ENCODE measurements around the gene RNF141. TPM values are rescaled to one million over a fixed set of nuclear protein-coding genes. Genes with fewer than 3 reads are reported as not detected.
A peak's percentile ranks its signal among the peaks of the same experiment; 100 is the strongest.

Gene RNF141
- polyA plus RNA-seq, 1 donor from 2014 or later = 79.2 TPM

DNA sequence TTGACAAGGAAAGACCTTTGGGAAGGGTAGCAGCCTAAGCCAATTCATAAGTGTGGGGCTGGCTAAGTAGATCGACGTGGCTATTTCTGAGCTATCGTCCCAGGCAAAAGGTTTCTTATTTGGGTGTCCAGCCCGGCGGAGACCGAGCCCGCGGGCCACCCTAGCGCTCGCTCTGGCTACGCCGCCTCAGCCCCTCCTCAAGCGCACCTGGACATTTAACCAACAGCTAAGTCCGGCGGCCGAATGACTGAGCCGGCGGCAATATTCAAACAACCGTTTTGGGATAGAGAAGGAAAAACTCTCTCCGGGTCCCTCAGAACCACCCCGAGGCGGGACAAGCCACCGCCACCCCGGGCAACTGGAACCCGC, 457 bp downstream of the RNF141 start:
- H3K9ac ChIP-seq (ENCODE audit: low read length) = peak overlapping the region; percentile 86
- H3K27me3 ChIP-seq (ENCODE audit: insufficient read depth, low read depth, low read length) = no peaks in the 10 kb centered on the region
- peak overlapping the region; percentile 71 for H3K27ac ChIP-seq (ENCODE audit: low read length)
- peak overlapping the region; percentile 51 for H2AFZ ChIP-seq (ENCODE audit: low read depth, low read length)
- peak overlapping the region; percentile 91 for H3K4me3 ChIP-seq (ENCODE audit: low read length)
- H3K9me3 ChIP-seq (ENCODE audit: low read length) = no peaks in the 10 kb centered on the region
- TF ChIP-seq RAD21 (conservative IDR thresholded peaks at IDR 0.05) (no peak), MXI1 (conservative IDR thresholded peaks at IDR 0.05; ENCODE audit: poor library complexity, severe bottlenecking) (no peak), TAF1 (IDR thresholded peaks at IDR 0.05; ENCODE audit: low read depth) (no peak), EZH2 (IDR thresholded peaks at IDR 0.05; ENCODE audit: borderline replicate concordance, insufficient read depth, low read length, poor library complexity, severe bottlenecking) (no peak), EP300 (conservative IDR thresholded peaks at IDR 0.05; ENCODE audit: poor library complexity, severe bottlenecking) (no peak), SMC3 (conservative IDR thresholded peaks at IDR 0.05; ENCODE audit: poor library complexity) (no peak), POLR2AphosphoS5 (IDR thresholded peaks at IDR 0.05) (no peak)
- TF ChIP-seq, protein P1, sequence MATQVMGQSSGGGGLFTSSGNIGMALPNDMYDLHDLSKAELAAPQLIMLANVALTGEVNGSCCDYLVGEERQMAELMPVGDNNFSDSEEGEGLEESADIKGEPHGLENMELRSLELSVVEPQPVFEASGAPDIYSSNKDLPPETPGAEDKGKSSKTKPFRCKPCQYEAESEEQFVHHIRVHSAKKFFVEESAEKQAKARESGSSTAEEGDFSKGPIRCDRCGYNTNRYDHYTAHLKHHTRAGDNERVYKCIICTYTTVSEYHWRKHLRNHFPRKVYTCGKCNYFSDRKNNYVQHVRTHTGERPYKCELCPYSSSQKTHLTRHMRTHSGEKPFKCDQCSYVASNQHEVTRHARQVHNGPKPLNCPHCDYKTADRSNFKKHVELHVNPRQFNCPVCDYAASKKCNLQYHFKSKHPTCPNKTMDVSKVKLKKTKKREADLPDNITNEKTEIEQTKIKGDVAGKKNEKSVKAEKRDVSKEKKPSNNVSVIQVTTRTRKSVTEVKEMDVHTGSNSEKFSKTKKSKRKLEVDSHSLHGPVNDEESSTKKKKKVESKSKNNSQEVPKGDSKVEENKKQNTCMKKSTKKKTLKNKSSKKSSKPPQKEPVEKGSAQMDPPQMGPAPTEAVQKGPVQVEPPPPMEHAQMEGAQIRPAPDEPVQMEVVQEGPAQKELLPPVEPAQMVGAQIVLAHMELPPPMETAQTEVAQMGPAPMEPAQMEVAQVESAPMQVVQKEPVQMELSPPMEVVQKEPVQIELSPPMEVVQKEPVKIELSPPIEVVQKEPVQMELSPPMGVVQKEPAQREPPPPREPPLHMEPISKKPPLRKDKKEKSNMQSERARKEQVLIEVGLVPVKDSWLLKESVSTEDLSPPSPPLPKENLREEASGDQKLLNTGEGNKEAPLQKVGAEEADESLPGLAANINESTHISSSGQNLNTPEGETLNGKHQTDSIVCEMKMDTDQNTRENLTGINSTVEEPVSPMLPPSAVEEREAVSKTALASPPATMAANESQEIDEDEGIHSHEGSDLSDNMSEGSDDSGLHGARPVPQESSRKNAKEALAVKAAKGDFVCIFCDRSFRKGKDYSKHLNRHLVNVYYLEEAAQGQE (IDR thresholded peaks at IDR 0.05; ENCODE audit: borderline replicate concordance) = no peak
- no peaks in the 10 kb centered on the region for H3K9me2 ChIP-seq (ENCODE audit: insufficient read depth, low read length)
- H3K4me2 ChIP-seq (ENCODE audit: low read length) = peak overlapping the region; percentile 89
- no peaks in the 10 kb centered on the region for H3K36me3 ChIP-seq (ENCODE audit: insufficient read depth, low read length)
- no peaks in the 10 kb centered on the region for H3F3A ChIP-seq (ENCODE audit: insufficient read depth, low read length, poor library complexity, severe bottlenecking)
- no peaks in the 10 kb centered on the region for H4K20me1 ChIP-seq (ENCODE audit: insufficient read depth)
- H3K79me2 ChIP-seq (replicated peaks; ENCODE audit: insufficient read depth, low read length) = peaks cover 4% of the 10 kb centered on the region

DNA sequence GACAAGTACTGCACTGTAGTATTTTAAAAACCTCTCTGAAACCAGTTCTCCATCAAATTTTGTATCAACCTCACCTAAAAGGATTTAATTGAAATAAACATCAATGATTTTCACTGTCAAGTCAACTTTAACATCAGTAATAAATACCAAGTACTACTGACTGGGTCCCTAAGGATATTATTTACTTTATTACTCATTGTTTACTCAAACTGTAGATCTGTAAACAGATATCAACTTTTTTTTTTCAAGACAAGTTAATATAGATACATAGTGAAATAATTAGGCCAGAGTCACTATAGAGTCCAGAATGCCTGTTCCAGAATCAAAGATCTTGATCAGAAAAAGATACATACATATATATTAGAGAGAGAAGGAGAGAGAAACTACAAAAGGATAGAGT, 1.6 kb downstream of the RNF141 start:
- Histone ChIP-seq H3K36me3 (ENCODE audit: insufficient read depth, low read length) (no peaks in the 10 kb centered on the region), H3K4me2 (ENCODE audit: low read length) (no peak overlapping the region)

More for the DNA sequence above, 1.6 kb downstream of the RNF141 start:
- no peak overlapping the region for H2AFZ ChIP-seq (ENCODE audit: low read depth, low read length)
- H4K20me1 ChIP-seq (ENCODE audit: insufficient read depth) = no peaks in the 10 kb centered on the region
- no peak overlapping the region for H3K9ac ChIP-seq (ENCODE audit: low read length)
- H3K27ac ChIP-seq (ENCODE audit: low read length) = no peak overlapping the region
- peak overlapping the region; percentile 91 for H3K4me3 ChIP-seq (ENCODE audit: low read length)
- TF ChIP-seq EZH2 (IDR thresholded peaks at IDR 0.05; ENCODE audit: borderline replicate concordance, insufficient read depth, low read length, poor library complexity, severe bottlenecking) (no peak), RAD21 (conservative IDR thresholded peaks at IDR 0.05) (no peak), MXI1 (conservative IDR thresholded peaks at IDR 0.05; ENCODE audit: poor library complexity, severe bottlenecking) (no peak)
- TF ChIP-seq, protein P2, sequence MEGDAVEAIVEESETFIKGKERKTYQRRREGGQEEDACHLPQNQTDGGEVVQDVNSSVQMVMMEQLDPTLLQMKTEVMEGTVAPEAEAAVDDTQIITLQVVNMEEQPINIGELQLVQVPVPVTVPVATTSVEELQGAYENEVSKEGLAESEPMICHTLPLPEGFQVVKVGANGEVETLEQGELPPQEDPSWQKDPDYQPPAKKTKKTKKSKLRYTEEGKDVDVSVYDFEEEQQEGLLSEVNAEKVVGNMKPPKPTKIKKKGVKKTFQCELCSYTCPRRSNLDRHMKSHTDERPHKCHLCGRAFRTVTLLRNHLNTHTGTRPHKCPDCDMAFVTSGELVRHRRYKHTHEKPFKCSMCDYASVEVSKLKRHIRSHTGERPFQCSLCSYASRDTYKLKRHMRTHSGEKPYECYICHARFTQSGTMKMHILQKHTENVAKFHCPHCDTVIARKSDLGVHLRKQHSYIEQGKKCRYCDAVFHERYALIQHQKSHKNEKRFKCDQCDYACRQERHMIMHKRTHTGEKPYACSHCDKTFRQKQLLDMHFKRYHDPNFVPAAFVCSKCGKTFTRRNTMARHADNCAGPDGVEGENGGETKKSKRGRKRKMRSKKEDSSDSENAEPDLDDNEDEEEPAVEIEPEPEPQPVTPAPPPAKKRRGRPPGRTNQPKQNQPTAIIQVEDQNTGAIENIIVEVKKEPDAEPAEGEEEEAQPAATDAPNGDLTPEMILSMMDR (IDR thresholded peaks at IDR 0.05; ENCODE audit: poor library complexity, severe bottlenecking) = no peak
- no peaks in the 10 kb centered on the region for H3K27me3 ChIP-seq (ENCODE audit: insufficient read depth, low read depth, low read length)
- H3K9me2 ChIP-seq (ENCODE audit: insufficient read depth, low read length) = no peaks in the 10 kb centered on the region
- no peaks in the 10 kb centered on the region for H3F3A ChIP-seq (ENCODE audit: insufficient read depth, low read length, poor library complexity, severe bottlenecking)
- no peaks in the 10 kb centered on the region for H3K9me3 ChIP-seq (ENCODE audit: low read length)
- H3K79me2 ChIP-seq (replicated peaks; ENCODE audit: insufficient read depth, low read length) = peaks cover 4% of the 10 kb centered on the region

Data from neural cell (in vitro differentiated cells).